ENCODE data around the gene PSMB4.

The PSMB4 gene

GRCh38 chr1:151406176-151406575, 6.8 kb downstream of the PSMB4 start:
- no peak for DNase-seq (ENCODE audit: low spot score)
- Histone ChIP-seq H3K27me3 (ENCODE audit: insufficient read depth, poor library complexity, severe bottlenecking) (no peaks in the 10 kb centered on the region), H3K4me1 (ENCODE audit: insufficient read depth, poor library complexity, severe bottlenecking) (no peaks in the 10 kb centered on the region), H3K27ac (ENCODE audit: poor library complexity, severe bottlenecking) (no peak overlapping the region), H3K9me3 (ENCODE audit: severe bottlenecking) (no peaks in the 10 kb centered on the region), H3K4me3 (ENCODE audit: severe bottlenecking) (no peak overlapping the region), H3K36me3 (ENCODE audit: low read depth) (peaks cover 93% of the 10 kb centered on the region)
- ATAC-seq (ENCODE audit: low read depth), result no peak
- TF ChIP-seq, protein P1, sequence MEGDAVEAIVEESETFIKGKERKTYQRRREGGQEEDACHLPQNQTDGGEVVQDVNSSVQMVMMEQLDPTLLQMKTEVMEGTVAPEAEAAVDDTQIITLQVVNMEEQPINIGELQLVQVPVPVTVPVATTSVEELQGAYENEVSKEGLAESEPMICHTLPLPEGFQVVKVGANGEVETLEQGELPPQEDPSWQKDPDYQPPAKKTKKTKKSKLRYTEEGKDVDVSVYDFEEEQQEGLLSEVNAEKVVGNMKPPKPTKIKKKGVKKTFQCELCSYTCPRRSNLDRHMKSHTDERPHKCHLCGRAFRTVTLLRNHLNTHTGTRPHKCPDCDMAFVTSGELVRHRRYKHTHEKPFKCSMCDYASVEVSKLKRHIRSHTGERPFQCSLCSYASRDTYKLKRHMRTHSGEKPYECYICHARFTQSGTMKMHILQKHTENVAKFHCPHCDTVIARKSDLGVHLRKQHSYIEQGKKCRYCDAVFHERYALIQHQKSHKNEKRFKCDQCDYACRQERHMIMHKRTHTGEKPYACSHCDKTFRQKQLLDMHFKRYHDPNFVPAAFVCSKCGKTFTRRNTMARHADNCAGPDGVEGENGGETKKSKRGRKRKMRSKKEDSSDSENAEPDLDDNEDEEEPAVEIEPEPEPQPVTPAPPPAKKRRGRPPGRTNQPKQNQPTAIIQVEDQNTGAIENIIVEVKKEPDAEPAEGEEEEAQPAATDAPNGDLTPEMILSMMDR (IDR thresholded peaks at IDR 0.05; ENCODE audit: poor library complexity, severe bottlenecking), result no peak

GRCh38 chr1:151407304-151407703, 7.9 kb downstream of the PSMB4 start:
- Histone ChIP-seq H3K4me1 (ENCODE audit: insufficient read depth, poor library complexity, severe bottlenecking) (no peaks in the 10 kb centered on the region), H3K9me3 (ENCODE audit: severe bottlenecking) (no peaks in the 10 kb centered on the region), H3K36me3 (ENCODE audit: low read depth) (peaks cover 93% of the 10 kb centered on the region), H3K4me3 (ENCODE audit: severe bottlenecking) (no peak overlapping the region), H3K27me3 (ENCODE audit: insufficient read depth, poor library complexity, severe bottlenecking) (no peaks in the 10 kb centered on the region), H3K27ac (ENCODE audit: poor library complexity, severe bottlenecking) (no peak overlapping the region)
- TF ChIP-seq, protein P1 (IDR thresholded peaks at IDR 0.05; ENCODE audit: poor library complexity, severe bottlenecking), result no peak
- ATAC-seq (ENCODE audit: low read depth), result no peak
- DNase-seq (ENCODE audit: low spot score), result no peak

DNA sequence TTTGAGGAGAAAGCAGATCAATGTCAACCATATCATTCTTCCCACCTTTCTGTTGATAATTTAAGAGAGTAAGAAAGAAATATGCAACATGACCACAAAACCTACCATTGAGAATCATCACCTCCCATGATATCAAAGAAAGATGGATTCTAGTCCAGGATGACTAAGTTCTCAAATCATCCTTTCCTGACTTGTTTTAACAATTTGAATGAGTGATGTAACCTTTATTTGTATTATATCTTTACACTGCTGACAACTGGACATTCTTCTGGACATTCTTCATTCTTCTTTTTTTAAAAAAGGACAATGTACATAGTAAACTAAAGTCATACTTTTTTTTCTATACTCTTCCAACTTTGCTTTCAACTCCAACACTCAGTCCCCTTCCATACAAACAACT, 9.5 kb downstream of the PSMB4 start:
- Histone ChIP-seq H3K27ac (ENCODE audit: poor library complexity, severe bottlenecking) (no peak overlapping the region), H3K4me3 (ENCODE audit: severe bottlenecking) (no peak overlapping the region), H3K9me3 (ENCODE audit: severe bottlenecking) (no peaks in the 10 kb centered on the region), H3K36me3 (ENCODE audit: low read depth) (peaks cover 89% of the 10 kb centered on the region), H3K27me3 (ENCODE audit: insufficient read depth, poor library complexity, severe bottlenecking) (no peaks in the 10 kb centered on the region), H3K4me1 (ENCODE audit: insufficient read depth, poor library complexity, severe bottlenecking) (no peaks in the 10 kb centered on the region)
- no peak for ATAC-seq (ENCODE audit: low read depth)
- no peak for DNase-seq (ENCODE audit: low spot score)
- TF ChIP-seq, protein P1 (IDR thresholded peaks at IDR 0.05; ENCODE audit: poor library complexity, severe bottlenecking), result no peak

DNA sequence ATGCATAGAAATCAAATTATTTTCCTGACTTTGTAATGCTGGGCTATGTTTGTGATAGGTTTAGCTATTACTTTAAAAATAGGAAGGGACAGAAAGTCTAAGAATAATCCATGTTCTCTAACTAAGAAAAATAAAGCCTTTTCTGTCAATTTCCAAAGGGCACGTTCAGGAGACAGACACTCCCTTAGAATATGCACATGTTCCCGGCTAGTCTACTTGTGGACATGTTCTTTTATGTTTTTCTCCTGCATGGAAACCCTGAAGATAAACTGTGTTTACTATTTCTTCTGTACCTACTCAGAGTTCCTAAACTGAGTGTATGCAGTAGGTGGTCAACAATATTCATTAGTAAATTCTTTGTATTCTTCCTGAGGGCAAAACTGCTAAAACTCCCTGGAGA, 12.5 kb downstream of the PSMB4 start:
- H3K4me3 ChIP-seq (ENCODE audit: severe bottlenecking), result no peak overlapping the region
- peaks cover 90% of the 10 kb centered on the region for H3K36me3 ChIP-seq (ENCODE audit: low read depth)
- no peaks in the 10 kb centered on the region for H3K9me3 ChIP-seq (ENCODE audit: severe bottlenecking)
- ATAC-seq (ENCODE audit: low read depth) (no peak), DNase-seq (ENCODE audit: low spot score) (no peak)
- TF ChIP-seq, protein P1 (IDR thresholded peaks at IDR 0.05; ENCODE audit: poor library complexity, severe bottlenecking), result no peak
- H3K27ac ChIP-seq (ENCODE audit: poor library complexity, severe bottlenecking), result no peak overlapping the region
- H3K4me1 ChIP-seq (ENCODE audit: insufficient read depth, poor library complexity, severe bottlenecking), result no peaks in the 10 kb centered on the region
- no peaks in the 10 kb centered on the region for H3K27me3 ChIP-seq (ENCODE audit: insufficient read depth, poor library complexity, severe bottlenecking)

DNA sequence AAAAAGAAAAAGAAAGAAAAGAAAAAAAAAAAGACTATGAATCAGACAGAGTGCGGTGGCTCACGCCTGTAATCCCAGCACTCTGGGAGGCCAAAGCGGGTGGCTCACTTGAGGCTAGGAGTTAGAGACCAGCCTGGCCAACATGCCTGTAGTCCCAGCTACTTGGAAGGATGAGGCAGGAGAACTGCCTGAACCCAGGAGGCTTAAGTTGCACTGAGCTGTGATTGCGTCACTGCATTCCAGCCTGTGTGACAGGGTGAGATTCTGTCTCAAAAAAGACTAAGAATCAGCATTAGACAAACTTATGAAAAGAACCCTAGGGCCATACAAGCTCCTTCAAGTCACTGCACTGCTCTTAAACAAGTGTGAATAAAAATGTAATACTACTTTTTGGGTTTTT, 16.9 kb downstream of the PSMB4 start:
- Histone ChIP-seq H3K4me1 (ENCODE audit: insufficient read depth, poor library complexity, severe bottlenecking) (no peaks in the 10 kb centered on the region), H3K27me3 (ENCODE audit: insufficient read depth, poor library complexity, severe bottlenecking) (no peaks in the 10 kb centered on the region), H3K9me3 (ENCODE audit: severe bottlenecking) (no peaks in the 10 kb centered on the region), H3K4me3 (ENCODE audit: severe bottlenecking) (no peak overlapping the region), H3K36me3 (ENCODE audit: low read depth) (peaks cover 81% of the 10 kb centered on the region), H3K27ac (ENCODE audit: poor library complexity, severe bottlenecking) (peak overlapping the region; percentile 20)
- DNase-seq (ENCODE audit: low spot score) (no peak), ATAC-seq (ENCODE audit: low read depth) (peak; percentile 58; the same call in 2 of the 3 replicates)
- TF ChIP-seq, protein P1 (IDR thresholded peaks at IDR 0.05; ENCODE audit: poor library complexity, severe bottlenecking), result no peak

All from RWPE2 (cell line).